Measurements from ENCODE around the gene AGAP1. TPM values are rescaled to one million over a fixed set of nuclear protein-coding genes. Genes with fewer than 3 reads are reported as not detected.

AGAP1 gene
- polyA plus RNA-seq, 3 donors = 3.7 to 7.1 (median 6.3) TPM

GRCh38 chr2:235695602-235695895 is 201.7 kb downstream of the AGAP1 start:
- H3K27ac ChIP-seq (ENCODE audit: low read depth, low read length) = no peak overlapping the region

DNA sequence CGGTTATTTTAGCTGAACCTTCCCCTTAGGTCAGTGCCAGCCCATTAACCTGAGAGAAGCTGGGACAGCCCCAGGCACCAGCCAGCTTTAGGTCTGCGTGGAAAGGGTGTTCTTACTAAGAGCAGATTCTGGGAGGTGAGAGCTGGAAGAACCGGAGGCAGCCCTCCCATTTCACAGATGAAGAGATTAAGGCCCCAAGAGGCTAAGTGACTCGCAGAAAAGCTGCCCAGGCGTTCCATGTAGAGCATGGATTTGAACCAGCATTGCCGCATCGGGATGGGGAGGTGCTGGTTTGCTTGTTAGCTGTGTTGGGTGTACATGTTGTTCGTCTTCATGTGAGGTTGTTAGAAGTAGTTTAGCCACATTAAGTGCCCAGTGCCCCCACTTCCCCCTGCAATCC is 203.2 kb downstream of the AGAP1 start:
- WGBS, 3 donors = 92 to 96% (median 92%) methylated on average over 8 of the region's 8 CpGs
- no peak overlapping the region for H3K27ac ChIP-seq (ENCODE audit: low read depth, low read length)

More at GRCh38 chr2:235695602-235695895, 201.7 kb downstream of the AGAP1 start:
- 96 to 100% (median 98%) methylated on average over 3 of the region's 3 CpGs for WGBS, 3 donors

DNA sequence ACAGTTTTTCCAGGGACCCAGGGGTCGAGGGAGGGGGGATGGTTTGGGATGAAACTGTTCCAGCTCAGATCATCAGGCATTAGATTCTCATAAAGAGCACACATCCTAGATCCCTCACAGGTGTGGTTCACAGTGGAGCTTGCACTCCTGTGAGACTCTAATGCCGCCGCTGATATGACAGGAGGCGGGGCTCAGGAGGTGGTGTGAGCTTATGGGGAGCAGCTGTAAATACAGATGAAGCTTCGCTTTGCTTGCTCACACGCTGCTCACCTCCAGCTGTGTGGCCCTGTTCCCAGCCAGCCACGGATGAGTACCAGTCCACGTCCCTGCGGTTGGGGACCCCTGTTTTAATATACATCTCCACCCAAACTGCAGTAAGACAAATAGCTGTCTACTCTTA is 204.2 kb downstream of the AGAP1 start:
- 88 to 90% (median 88%) methylated on average over 9 of the region's 9 CpGs for WGBS, 3 donors

GRCh38 chr2:235698491-235698890 is 204.6 kb downstream of the AGAP1 start:
- WGBS, 3 donors = 94 to 96% (median 95%) methylated on average over 7 of the region's 7 CpGs
- no peak overlapping the region for H3K27ac ChIP-seq (ENCODE audit: low read depth, low read length)

More for the DNA sequence above, 204.2 kb downstream of the AGAP1 start:
- H3K27ac ChIP-seq (ENCODE audit: low read depth, low read length) = no peak overlapping the region

DNA sequence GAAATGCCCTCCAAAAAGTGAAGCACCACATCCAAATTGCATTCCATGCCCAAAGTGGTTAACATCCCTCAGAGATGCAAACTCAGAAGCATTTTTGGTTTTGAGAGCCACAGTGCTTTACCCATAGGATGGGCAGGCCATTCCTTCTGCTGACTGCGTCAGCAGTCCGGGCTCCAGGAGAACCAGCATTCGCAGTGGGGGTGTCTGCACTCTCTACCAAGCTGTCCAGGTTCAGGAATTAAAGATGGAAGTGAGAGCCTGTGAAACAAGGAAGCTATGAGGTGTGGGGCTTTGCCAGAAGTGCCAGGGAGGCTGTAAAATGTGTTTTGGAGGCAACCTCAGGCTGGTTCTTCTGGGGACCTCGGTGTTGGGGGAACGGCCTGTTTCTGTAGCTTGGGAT is 205.7 kb downstream of the AGAP1 start:
- H3K27ac ChIP-seq (ENCODE audit: low read depth, low read length) = no peak overlapping the region
- 83 to 90% (median 87%) methylated on average over 5 of the region's 5 CpGs for WGBS, 3 donors

DNA sequence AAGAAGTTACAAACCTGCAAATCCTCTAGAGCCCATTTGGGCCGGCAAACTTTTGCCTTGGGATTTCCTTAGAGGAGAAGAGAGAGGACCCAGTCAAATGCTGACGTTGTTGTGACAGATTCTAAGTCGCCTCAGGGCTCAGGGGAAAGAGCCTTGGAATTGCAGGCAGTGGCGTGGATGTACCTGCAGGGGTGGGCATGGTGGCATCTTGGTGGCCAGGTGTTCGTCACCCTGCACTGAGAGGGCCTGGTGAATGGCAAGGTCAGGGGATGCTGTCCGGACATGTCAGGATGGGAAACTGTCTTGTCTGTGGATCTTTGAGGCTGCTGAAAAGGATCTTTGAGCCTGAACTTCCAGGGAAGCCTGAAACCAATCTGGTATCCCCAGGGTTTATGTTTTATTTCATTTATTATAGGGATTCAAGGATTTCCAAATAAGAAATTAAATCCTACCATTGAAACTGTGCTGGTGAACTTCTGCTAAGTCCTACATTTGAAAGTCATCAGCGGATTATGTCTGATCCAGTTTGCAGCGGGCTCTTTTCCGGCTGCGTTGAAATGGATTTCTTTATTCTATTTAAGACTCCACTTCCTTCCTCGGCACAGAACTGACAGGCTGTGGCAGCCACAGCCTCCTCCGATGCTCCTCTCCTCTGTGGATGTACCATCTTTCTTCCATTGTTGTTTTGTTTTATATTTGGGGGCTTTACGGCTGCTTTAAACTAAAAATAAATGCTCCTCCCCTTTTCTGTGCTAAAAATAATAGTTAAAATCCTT is 207.6 kb downstream of the AGAP1 start:
- H3K27ac ChIP-seq (ENCODE audit: low read depth, low read length) = no peak overlapping the region
- 56 to 85% (median 60%) methylated on average over 12 to 13 of the region's 13 CpGs for WGBS, 3 donors

GRCh38 chr2:235702186-235702585 is 208.3 kb downstream of the AGAP1 start:
- H3K27ac ChIP-seq (ENCODE audit: low read depth, low read length) = no peak overlapping the region
- 62 to 94% (median 76%) methylated on average over 4 of the region's 4 CpGs for WGBS, 3 donors

DNA sequence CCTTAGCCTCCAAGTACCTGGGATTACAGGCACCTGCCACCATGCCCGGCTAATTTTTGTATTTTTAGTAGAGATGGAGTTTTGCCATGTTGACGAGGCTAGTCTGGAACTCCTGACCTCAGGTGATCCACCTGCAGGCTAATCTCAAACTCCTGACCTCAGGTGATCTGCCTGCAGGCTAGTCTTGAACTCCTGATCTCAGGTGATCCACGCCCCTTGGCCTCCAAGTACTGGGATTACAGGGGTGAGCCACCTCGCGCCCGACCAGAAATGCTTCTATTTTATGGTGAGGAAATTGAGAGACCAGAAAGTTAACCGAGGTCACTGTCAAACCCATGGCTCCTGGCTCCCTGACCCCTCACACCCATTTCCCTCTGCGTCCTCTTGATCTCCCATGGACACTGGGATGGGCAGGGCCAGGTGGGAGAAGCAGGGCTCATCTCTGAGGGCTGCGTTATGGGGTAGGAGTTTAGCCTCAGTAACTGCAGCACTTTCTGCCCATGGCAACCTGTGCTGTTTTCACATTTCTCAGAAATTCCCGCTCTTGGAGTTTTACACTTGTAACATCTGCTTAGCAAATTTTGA is 210.0 kb downstream of the AGAP1 start:
- H3K27ac ChIP-seq (ENCODE audit: low read depth, low read length) = no peak overlapping the region
- WGBS, 3 donors = 88 to 94% (median 93%) methylated on average over 10 of the region's 10 CpGs

DNA sequence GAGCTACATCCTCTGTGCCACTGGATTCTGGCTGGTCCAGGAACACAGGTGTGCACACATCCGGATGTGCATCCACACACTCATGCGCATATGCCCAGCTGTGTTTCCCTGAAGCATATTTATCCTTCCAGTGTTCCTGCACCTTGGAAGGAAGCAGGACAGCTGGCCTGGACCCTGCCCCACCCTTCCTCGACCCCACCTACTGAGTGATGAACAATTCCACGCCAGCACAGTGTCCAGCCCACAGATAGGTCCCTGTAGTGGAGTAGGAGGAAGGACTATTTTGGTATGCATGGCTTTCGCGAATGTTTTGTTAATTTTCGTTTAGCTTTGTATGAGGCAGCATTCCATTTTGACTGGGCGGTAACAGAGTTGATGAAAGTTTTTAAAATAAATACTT is 211.5 kb downstream of the AGAP1 start:
- WGBS, 3 donors = 81 to 87% (median 81%) methylated on average over 8 of the region's 8 CpGs
- H3K27ac ChIP-seq (ENCODE audit: low read depth, low read length) = no peak overlapping the region

GRCh38 chr2:235706506-235706905 is 212.7 kb downstream of the AGAP1 start:
- H3K27ac ChIP-seq (ENCODE audit: low read depth, low read length) = no peak overlapping the region
- WGBS, 3 donors = 90 to 96% (median 92%) methylated on average over 8 of the region's 8 CpGs

DNA sequence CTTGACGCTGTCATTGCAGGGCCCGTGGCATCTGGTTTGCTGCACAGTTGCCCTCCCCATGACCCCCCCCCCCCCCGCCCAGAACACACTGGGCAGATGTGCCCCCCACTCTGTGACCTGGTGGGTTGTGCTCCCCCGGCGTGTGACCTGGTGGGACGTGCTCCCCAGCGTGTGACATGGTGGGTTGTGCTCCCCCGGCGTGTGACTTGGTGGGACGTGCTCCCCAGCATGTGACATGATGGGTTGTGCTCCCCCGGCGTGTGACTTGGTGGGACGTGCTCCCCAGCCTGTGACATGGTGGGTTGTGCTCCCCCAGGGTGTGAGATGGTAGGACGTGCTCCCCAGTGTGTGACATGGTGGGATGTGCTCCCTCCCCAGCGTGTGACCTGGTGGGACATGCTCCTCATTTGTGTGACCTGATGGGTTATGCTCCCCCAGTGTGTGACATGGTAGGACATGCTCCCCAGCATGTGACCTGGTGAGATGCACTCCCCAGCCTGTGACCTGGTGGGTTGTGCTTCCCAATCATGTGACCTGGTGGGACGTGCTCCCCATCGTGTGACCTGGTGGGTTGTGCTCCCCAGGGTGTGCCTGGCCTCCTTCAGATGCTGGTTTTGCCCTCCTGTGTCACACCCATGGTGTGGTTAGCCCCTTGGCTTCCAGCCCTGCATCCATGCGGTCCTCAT is 213.7 kb downstream of the AGAP1 start:
- H3K27ac ChIP-seq (ENCODE audit: low read depth, low read length) = no peak overlapping the region
- 93 to 94% (median 94%) methylated on average over 16 to 18 of the region's 18 CpGs for WGBS, 3 donors

DNA sequence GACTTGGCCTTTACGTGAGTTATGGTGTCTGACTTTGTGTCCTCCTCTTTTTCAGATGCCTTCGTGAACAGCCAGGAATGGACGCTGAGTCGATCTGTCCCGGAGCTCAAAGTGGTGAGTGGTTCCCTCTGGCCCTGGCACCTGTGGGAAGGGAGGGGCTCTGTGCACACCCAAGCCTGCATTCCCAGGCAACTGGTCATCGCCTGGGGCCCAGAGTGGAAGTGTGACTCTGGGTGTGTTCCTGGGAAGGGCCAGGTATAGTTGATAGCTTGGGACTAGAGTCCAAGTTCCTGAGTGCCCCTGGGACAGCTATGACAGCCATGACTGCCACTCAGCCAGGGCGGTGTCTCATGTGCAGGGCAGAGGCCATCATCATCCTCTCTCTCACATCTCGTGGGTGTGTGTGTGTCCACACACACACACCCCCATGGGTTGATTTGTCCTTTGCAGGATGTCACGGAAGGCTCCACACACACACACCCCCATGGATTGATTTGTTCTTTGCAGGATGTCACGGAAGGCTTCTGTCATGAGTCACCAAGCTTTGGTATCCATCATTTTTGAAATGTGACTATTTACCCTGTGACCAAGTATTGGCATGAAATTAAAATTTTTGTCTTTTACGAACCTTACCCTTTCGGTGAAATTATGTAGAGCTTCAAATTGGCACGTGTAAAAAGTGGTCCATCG is 215.4 kb downstream of the AGAP1 start:
- no peak overlapping the region for H3K27ac ChIP-seq (ENCODE audit: low read depth, low read length)
- WGBS, 3 donors = 85 to 87% (median 86%) methylated on average over 14 of the region's 14 CpGs

DNA sequence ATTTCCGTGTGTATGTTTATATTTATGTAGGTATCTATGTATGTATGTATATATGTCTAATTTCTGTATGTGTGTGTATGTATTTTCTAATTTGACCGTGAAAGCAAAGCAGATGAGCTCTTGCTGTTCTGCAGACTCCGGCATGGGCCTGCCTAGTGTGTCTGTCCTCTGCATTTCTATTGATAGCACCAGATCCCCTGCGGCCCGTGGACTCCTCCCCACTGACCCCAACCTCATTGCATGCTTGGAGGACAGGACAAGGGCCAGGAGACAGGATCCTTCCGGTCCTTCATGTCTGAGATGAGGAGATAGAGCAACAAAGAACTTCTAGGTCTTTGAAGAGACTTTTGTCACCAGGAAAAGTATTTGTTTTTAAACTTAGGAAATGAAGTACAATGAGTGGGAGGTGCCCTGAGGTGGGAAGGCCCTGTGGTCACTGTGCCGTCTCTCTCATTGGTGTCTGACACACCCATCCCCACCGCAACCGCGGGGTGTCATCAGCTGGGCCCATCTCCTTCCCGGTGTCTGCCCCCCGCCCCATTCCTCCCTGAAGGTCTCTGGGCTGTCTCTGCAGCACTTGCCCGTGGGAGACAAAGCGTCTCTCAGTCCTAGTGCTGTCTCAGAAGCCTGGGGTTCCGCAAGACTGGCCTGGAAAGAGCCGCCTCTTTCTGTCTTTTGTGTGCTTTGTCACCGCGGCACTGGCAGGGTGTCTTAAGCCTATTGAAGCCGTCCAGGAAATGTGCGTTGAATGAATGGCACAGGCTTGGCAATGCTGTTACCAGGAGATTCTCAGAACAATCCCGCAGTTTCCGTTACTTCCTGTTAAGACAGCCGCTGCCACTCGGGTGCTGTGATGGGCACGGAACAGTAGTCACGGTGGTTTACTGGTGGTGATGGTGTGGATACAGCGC is 216.4 kb downstream of the AGAP1 start:
- H3K27ac ChIP-seq (ENCODE audit: low read depth, low read length) = no peak overlapping the region
- WGBS, 3 donors = 79 to 87% (median 80%) methylated on average over 27 of the region's 27 CpGs

DNA sequence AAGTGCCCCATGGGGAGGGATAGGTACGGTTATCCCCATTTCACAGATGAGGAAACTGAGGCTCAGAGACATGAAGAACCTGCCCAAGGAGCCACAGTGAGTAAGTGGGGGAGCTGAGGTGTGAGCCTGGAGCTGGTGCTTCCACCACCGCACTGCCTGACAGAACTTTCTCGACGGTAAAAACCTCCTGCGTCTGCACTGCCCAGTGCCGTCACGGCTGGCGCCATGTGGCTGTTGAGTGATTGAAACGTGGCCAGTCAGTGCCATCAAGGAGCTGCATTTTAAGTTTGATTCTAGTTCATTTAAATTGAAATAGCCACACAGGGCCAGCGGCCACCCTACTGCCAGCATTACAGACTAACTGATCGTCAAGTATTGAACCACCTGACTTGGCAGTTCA is 217.1 kb downstream of the AGAP1 start:
- WGBS, 3 donors = 96 to 97% (median 96%) methylated on average over 11 of the region's 11 CpGs
- H3K27ac ChIP-seq (ENCODE audit: low read depth, low read length) = no peak overlapping the region

DNA sequence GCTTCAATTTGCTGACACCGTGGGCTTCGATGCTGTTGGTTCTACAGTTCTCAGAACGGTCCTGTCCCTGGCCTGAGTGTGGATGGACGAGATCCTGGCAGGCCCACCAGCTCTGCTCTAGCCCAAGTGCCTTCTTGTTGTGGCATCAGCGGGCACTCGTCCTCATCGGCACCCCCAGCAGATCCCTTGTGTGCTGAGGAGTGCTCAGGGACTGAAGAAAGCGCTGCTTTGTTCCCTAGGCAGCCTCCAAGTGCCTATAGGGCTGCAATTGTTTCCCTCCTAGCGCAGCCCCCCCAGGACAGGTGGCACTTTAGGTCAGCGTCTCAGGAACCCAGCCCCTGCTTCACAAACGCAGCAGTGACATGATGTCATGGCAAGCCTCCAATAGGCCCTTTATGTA is 217.7 kb downstream of the AGAP1 start:
- H3K27ac ChIP-seq (ENCODE audit: low read depth, low read length) = no peak overlapping the region
- WGBS, 3 donors = 85 to 88% (median 86%) methylated on average over 11 of the region's 11 CpGs

GRCh38 chr2:235712176-235712575 is 218.3 kb downstream of the AGAP1 start:
- WGBS, 3 donors = 94 to 96% (median 95%) methylated on average over 6 of the region's 6 CpGs
- no peak overlapping the region for H3K27ac ChIP-seq (ENCODE audit: low read depth, low read length)

DNA sequence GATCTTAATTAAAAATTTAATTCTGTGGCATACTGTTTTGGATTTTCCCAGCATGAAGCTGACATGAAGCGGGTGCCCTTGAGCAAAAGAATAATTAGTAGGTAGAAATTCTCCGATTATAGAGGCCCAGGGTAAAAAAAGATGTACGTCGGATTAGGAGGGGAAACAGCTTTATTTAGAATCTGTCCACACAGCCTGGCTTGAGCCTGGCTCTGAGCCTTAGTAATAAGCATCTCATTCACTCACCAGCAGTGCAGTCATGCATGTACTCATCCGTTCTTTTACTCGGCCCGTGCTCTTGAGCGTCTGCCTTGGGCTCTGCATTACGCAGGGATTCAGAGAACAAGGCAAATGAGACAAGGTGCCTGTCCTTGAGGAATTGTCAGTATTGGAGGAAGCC is 219.3 kb downstream of the AGAP1 start:
- H3K27ac ChIP-seq (ENCODE audit: low read depth, low read length) = no peak overlapping the region
- WGBS, 3 donors = 92 to 95% (median 93%) methylated on average over 9 of the region's 9 CpGs

- 93 to 95% (median 94%) methylated on average over 10 of the region's 10 CpGs for WGBS, 3 donors
- no peak overlapping the region for H3K27ac ChIP-seq (ENCODE audit: low read depth, low read length)
Measured at GRCh38 chr2:235715601-235716000, 221.8 kb downstream of the AGAP1 start.
